ENCODE results near the gene COL15A1.

The COL15A1 gene

GRCh38 chr9:99101271-99101670 is 157.6 kb downstream of the COL15A1 start:
- H3K4me3 ChIP-seq (ENCODE audit: control insufficient read depth, low read depth, low read length), result no peak overlapping the region
- no peak for TF ChIP-seq CTCF (IDR thresholded peaks at IDR 0.05; ENCODE audit: control insufficient read depth, insufficient read depth, low read depth, low read length, missing control alignments)
- no peak for DNase-seq (ENCODE audit: low read depth)

- DNase-seq (ENCODE audit: low read depth), result no peak
- TF ChIP-seq CTCF (IDR thresholded peaks at IDR 0.05; ENCODE audit: control insufficient read depth, insufficient read depth, low read depth, low read length, missing control alignments), result no peak
- no peak overlapping the region for H3K4me3 ChIP-seq (ENCODE audit: control insufficient read depth, low read depth, low read length)
Observed at GRCh38 chr9:99101812-99102211, 158.1 kb downstream of the COL15A1 start.

GRCh38 chr9:99103054-99103895 is 159.6 kb downstream of the COL15A1 start:
- no peak for DNase-seq (ENCODE audit: low read depth)
- H3K4me3 ChIP-seq (ENCODE audit: control insufficient read depth, low read depth, low read length), result no peak overlapping the region
- no peak for TF ChIP-seq CTCF (IDR thresholded peaks at IDR 0.05; ENCODE audit: control insufficient read depth, insufficient read depth, low read depth, low read length, missing control alignments)

- no peak for DNase-seq (ENCODE audit: low read depth)
- peak overlapping the region; percentile 74 for H3K4me3 ChIP-seq (ENCODE audit: control insufficient read depth, low read depth, low read length)
- TF ChIP-seq CTCF (IDR thresholded peaks at IDR 0.05; ENCODE audit: control insufficient read depth, insufficient read depth, low read depth, low read length, missing control alignments), result no peak
Observed at GRCh38 chr9:99103901-99104458, 160.3 kb downstream of the COL15A1 start.

- peak; percentile 56 for DNase-seq (ENCODE audit: low read depth)
- TF ChIP-seq CTCF (IDR thresholded peaks at IDR 0.05; ENCODE audit: control insufficient read depth, insufficient read depth, low read depth, low read length, missing control alignments), result peak; percentile 5
- peak within 1 kb of the TSS; percentile 98 for H3K4me3 ChIP-seq (ENCODE audit: control insufficient read depth, low read depth, low read length)
Observed at GRCh38 chr9:99104459-99105151, 160.9 kb downstream of the COL15A1 start, which contains the start of gene TGFBR1. TGFBR1 (plus strand) TSS chr9:99105113; CDS start chr9:99105206, 93 bp downstream.

- peak overlapping the region; percentile 98 for H3K4me3 ChIP-seq (ENCODE audit: control insufficient read depth, low read depth, low read length)
- TF ChIP-seq CTCF (IDR thresholded peaks at IDR 0.05; ENCODE audit: control insufficient read depth, insufficient read depth, low read depth, low read length, missing control alignments), result no peak
- peak; percentile 38 for DNase-seq (ENCODE audit: low read depth)
Observed at GRCh38 chr9:99105152-99106043, 161.7 kb downstream of the COL15A1 start.

Data from AG09309 (cell line).